ENCODE results near the gene VNN1. TPM values are rescaled to one million over a fixed set of nuclear protein-coding genes. Genes with fewer than 3 reads are reported as not detected.
A peak's percentile ranks its signal among the peaks of the same experiment; 100 is the strongest.
"Not testable (repeated sequence)": the region's sequence is repeated elsewhere in the genome, so short reads cannot be mapped to it uniquely, and the experiment has no call there.

The VNN1 gene
- total RNA-seq, 1 donor from 2014 or later, result not detected

- Histone ChIP-seq H3K4me3 (ENCODE audit: low read depth, low read length) (no peak overlapping the region), H3K27me3 (ENCODE audit: control insufficient read depth, insufficient read depth, low read length) (no peaks in the 10 kb centered on the region), H3K36me3 (ENCODE audit: control insufficient read depth, insufficient read depth, low read length) (no peaks in the 10 kb centered on the region)
- TF ChIP-seq CTCF (IDR thresholded peaks at IDR 0.05; ENCODE audit: insufficient read depth, low read length, severe bottlenecking), result no peak
- DNase-seq (ENCODE audit: low read depth) (no peak), FAIRE-seq (no peak)
Measured at GRCh38 chr6:132708771-132709170, 5.1 kb downstream of the VNN1 start.

GRCh38 chr6:132708002-132708401 lies 5.9 kb downstream of the VNN1 start:
- FAIRE-seq, result no peak
- DNase-seq (ENCODE audit: low read depth), result no peak
- TF ChIP-seq CTCF (IDR thresholded peaks at IDR 0.05; ENCODE audit: insufficient read depth, low read length, severe bottlenecking), result no peak
- Histone ChIP-seq H3K4me3 (ENCODE audit: low read depth, low read length) (no peak overlapping the region), H3K27me3 (ENCODE audit: control insufficient read depth, insufficient read depth, low read length) (no peaks in the 10 kb centered on the region), H3K36me3 (ENCODE audit: control insufficient read depth, insufficient read depth, low read length) (no peaks in the 10 kb centered on the region)

GRCh38 chr6:132706756-132707155 lies 7.1 kb downstream of the VNN1 start:
- not testable (repeated sequence) for DNase-seq (ENCODE audit: low read depth); H3K36me3 ChIP-seq (ENCODE audit: control insufficient read depth, insufficient read depth, low read length); H3K4me3 ChIP-seq (ENCODE audit: low read depth, low read length); H3K27me3 ChIP-seq (ENCODE audit: control insufficient read depth, insufficient read depth, low read length)
- FAIRE-seq, result peak; percentile 23

- TF ChIP-seq CTCF (IDR thresholded peaks at IDR 0.05; ENCODE audit: insufficient read depth, low read length, severe bottlenecking), result no peak
- FAIRE-seq, result no peak
- no peak overlapping the region for H3K4me3 ChIP-seq (ENCODE audit: low read depth, low read length)
- no peaks in the 10 kb centered on the region for H3K27me3 ChIP-seq (ENCODE audit: control insufficient read depth, insufficient read depth, low read length)
- DNase-seq (ENCODE audit: low read depth), result peak; percentile 12
- H3K36me3 ChIP-seq (ENCODE audit: control insufficient read depth, insufficient read depth, low read length), result no peaks in the 10 kb centered on the region
Measured at GRCh38 chr6:132703936-132704335, 9.9 kb downstream of the VNN1 start.

GRCh38 chr6:132698608-132699007 lies 15.2 kb downstream of the VNN1 start:
- Histone ChIP-seq H3K27me3 (ENCODE audit: control insufficient read depth, insufficient read depth, low read length) (no peaks in the 10 kb centered on the region), H3K4me3 (ENCODE audit: low read depth, low read length) (no peak overlapping the region), H3K36me3 (ENCODE audit: control insufficient read depth, insufficient read depth, low read length) (no peaks in the 10 kb centered on the region)
- no peak for TF ChIP-seq CTCF (IDR thresholded peaks at IDR 0.05; ENCODE audit: insufficient read depth, low read length, severe bottlenecking)
- no peak for FAIRE-seq
- no peak for DNase-seq (ENCODE audit: low read depth)

- no peak for TF ChIP-seq CTCF (IDR thresholded peaks at IDR 0.05; ENCODE audit: insufficient read depth, low read length, severe bottlenecking)
- Histone ChIP-seq H3K4me3 (ENCODE audit: low read depth, low read length) (no peak overlapping the region), H3K36me3 (ENCODE audit: control insufficient read depth, insufficient read depth, low read length) (no peaks in the 10 kb centered on the region), H3K27me3 (ENCODE audit: control insufficient read depth, insufficient read depth, low read length) (no peaks in the 10 kb centered on the region)
- DNase-seq (ENCODE audit: low read depth) (no peak), FAIRE-seq (no peak)
Measured at GRCh38 chr6:132695773-132696172, 18.1 kb downstream of the VNN1 start.

Measured in bronchial epithelial cell (primary cell).